HFF-Myc (cell line): ENCODE measurements around the gene CFAP100.

Experiments
- DNase-seq: peaks from one replicate; pipeline ENCODE4 v3.0.0-alpha.2; 2011; ENCODE audit warnings: low read depth; ENCODE audit errors: extremely low read depth
- H3K4me3 ChIP-seq: replicated peaks from 2 replicates; pipeline ENCODE4 v1.5.1; 2011; ENCODE audit warnings: low read depth, mild to moderate bottlenecking, control low read depth, low read length
- CTCF ChIP-seq: IDR thresholded peaks from 2 replicates; pipeline ENCODE4 v1.5.1; 2012; ENCODE audit warnings: mild to moderate bottlenecking, low read depth, low read length, control low read depth; ENCODE audit errors: missing control alignments

Gene CFAP100

GRCh38 chr3:126477061-126477380 is 82.3 kb downstream of the CFAP100 start:
- no peak for TF ChIP-seq CTCF
- H3K4me3 ChIP-seq: no peak overlapping the region
- no peak for DNase-seq

- no peak for TF ChIP-seq CTCF
- H3K4me3 ChIP-seq: no peak overlapping the region
Observed at GRCh38 chr3:126478581-126479310, 84.0 kb downstream of the CFAP100 start.

GRCh38 chr3:126479642-126480041 is 84.9 kb downstream of the CFAP100 start:
- no peak overlapping the region for H3K4me3 ChIP-seq
- no peak for TF ChIP-seq CTCF
- DNase-seq: no peak

More at GRCh38 chr3:126478581-126479310, 84.0 kb downstream of the CFAP100 start:
- DNase-seq: no peak

- no peak for DNase-seq
- no peak overlapping the region for H3K4me3 ChIP-seq
- no peak for TF ChIP-seq CTCF
Observed at GRCh38 chr3:126480206-126480605, 85.5 kb downstream of the CFAP100 start.

GRCh38 chr3:126480861-126481260 is 86.2 kb downstream of the CFAP100 start:
- H3K4me3 ChIP-seq: no peak overlapping the region
- no peak for TF ChIP-seq CTCF
- no peak for DNase-seq

- no peak for DNase-seq
- no peak overlapping the region for H3K4me3 ChIP-seq
Observed at GRCh38 chr3:126481808-126482502, 87.2 kb downstream of the CFAP100 start.

More at GRCh38 chr3:126481808-126482502, 87.2 kb downstream of the CFAP100 start:
- no peak for TF ChIP-seq CTCF
